Hepatocyte (in vitro differentiated cells): ENCODE measurements around the gene NEXN.

ENCODE experiments used
- CTCF ChIP-seq: fragments of 200-600 bp; sonication (generic); IDR thresholded peaks from 2 replicates; pipeline ENCODE4 v1.5.1; 2016; ENCODE audit warnings: antibody characterized with exemption, mild to moderate bottlenecking; ENCODE audit not compliant: poor library complexity
- EZH2phosphoT487 ChIP-seq: fragments of 200-600 bp; sonication (generic); IDR thresholded peaks from one replicate; pipeline ENCODE4 v1.6.1; 2018; ENCODE audit warnings: antibody characterized with exemption, mild to moderate bottlenecking, low read depth, moderate library complexity; ENCODE audit not compliant: unreplicated experiment, severe bottlenecking

GRCh38 chr1:77978969-77979876 is 90.8 kb downstream of the NEXN start, which contains the start of gene FUBP1:
- no peak for TF ChIP-seq EZH2phosphoT487
- peak; percentile 67 for TF ChIP-seq CTCF
